MCF 10A (cell line): ENCODE data around the gene MCTP1. TPM values are rescaled to one million over a fixed set of nuclear protein-coding genes. Genes with fewer than 3 reads are reported as not detected.

Experiments used
- BruUV-seq: library from RNA; stranded (reverse); fragments of 400-500 nt; replicated peaks from 2 replicates; lab custom pipeline; 2021; lab: Mats Ljungman, UMichigan
- CTCF ChIA-PET: fragments of 300-600 bp; sonication (Branson Sonifier 250); formaldehyde crosslinking; extraction: SDS; loops from one replicate; lab custom pipeline; 2021; ENCODE audit warnings: antibody characterized with exemption, inconsistent platforms; lab: Yijun Ruan, JAX
- POLR2A ChIA-PET: fragments of 300-600, 350-650 bp; sonication (Branson Sonifier 250); formaldehyde crosslinking; extraction: SDS; loops from one replicate; lab custom pipeline; 2020; ENCODE audit warnings: antibody characterized with exemption, inconsistent platforms; lab: Yijun Ruan, JAX
- DNase-seq: peaks from one replicate; pipeline ENCODE4 v3.0.0-alpha.2; 2018; ENCODE audit not compliant: unreplicated experiment
- H3K27ac Mint-ChIP-seq: one replicate; pipeline ENCODE4 v1.8.0; 2022; ENCODE audit warnings: mild to moderate bottlenecking, low read depth, mixed read lengths; ENCODE audit not compliant: unreplicated experiment
- H3K27me3 Mint-ChIP-seq: one replicate; pipeline ENCODE4 v1.8.0; 2022; ENCODE audit warnings: mixed read lengths; ENCODE audit not compliant: insufficient read depth, unreplicated experiment
- H3K36me3 Mint-ChIP-seq: one replicate; pipeline ENCODE4 v1.8.0; 2022; ENCODE audit warnings: mild to moderate bottlenecking, moderate library complexity, mixed read lengths; ENCODE audit not compliant: insufficient read depth, unreplicated experiment
- H3K4me1 Mint-ChIP-seq: one replicate; pipeline ENCODE4 v1.8.0; 2022; ENCODE audit warnings: mixed read lengths; ENCODE audit not compliant: insufficient read depth, unreplicated experiment
- H3K4me3 Mint-ChIP-seq: one replicate; pipeline ENCODE4 v1.8.0; 2022; ENCODE audit warnings: mild to moderate bottlenecking, moderate library complexity, mixed read lengths; ENCODE audit not compliant: unreplicated experiment
- H3K9me3 Mint-ChIP-seq: one replicate; pipeline ENCODE4 v1.8.0; 2022; ENCODE audit warnings: mixed read lengths; ENCODE audit not compliant: unreplicated experiment
- intact Hi-C: fragments of 100-400 bp; cut with micrococcal nuclease; formaldehyde crosslinking; loops from 2 replicates; pipeline ENCODE4 v1.14.1; 2022
- total RNA-seq: library from RNA; stranded (reverse); gene quantifications from 2 replicates; pipeline ENCODE4 v1.2.3, GENCODE V29; 2022
- TF ChIP-seq, protein P1 (sequence below): fragments of 200-600 bp; IDR thresholded peaks from one replicate; pipeline ENCODE4 v1.8.0; 2022; ENCODE audit warnings: antibody characterized with exemption, mild to moderate bottlenecking; ENCODE audit not compliant: unreplicated experiment

Gene MCTP1
- total RNA-seq, 1 experiment from 2014 or later, result 40.3 TPM

DNA sequence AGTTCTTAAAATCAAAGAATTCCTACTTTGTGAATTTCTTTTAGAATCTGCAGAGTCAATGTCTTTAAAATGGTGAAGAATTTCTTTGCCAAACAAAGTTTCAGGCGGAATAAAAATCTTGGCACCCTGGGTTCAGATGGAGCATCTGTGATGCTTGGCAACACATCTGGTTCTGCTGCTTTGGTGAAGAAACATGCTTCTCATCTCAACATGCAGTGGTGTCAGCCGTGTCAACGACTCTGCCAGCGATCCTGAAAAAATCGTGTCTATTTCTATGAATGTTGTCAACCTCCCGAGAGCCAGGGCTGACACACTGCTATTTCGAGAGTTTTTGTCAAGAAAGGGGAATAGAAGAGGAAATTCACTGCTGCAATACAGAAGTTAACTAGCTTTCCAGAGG, 514.9 kb downstream of the MCTP1 start:
- CTCF ChIA-PET, result interaction anchor here (1.3 kb wide), 1 partner anchor 9 kb away, joined by 4 read pairs; no protein-coding TSS in a partner anchor
- TF ChIP-seq, protein P1, sequence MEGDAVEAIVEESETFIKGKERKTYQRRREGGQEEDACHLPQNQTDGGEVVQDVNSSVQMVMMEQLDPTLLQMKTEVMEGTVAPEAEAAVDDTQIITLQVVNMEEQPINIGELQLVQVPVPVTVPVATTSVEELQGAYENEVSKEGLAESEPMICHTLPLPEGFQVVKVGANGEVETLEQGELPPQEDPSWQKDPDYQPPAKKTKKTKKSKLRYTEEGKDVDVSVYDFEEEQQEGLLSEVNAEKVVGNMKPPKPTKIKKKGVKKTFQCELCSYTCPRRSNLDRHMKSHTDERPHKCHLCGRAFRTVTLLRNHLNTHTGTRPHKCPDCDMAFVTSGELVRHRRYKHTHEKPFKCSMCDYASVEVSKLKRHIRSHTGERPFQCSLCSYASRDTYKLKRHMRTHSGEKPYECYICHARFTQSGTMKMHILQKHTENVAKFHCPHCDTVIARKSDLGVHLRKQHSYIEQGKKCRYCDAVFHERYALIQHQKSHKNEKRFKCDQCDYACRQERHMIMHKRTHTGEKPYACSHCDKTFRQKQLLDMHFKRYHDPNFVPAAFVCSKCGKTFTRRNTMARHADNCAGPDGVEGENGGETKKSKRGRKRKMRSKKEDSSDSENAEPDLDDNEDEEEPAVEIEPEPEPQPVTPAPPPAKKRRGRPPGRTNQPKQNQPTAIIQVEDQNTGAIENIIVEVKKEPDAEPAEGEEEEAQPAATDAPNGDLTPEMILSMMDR, result no peak
- Mint-ChIP-seq H3K4me3 (no peak overlapping the region), H3K9me3 (peaks cover 5% of the 10 kb centered on the region), H3K4me1 (no peaks in the 10 kb centered on the region), H3K36me3 (no peaks in the 10 kb centered on the region), H3K27me3 (no peaks in the 10 kb centered on the region), H3K27ac (no peak overlapping the region)
- intact Hi-C loops, result no loop called here
- POLR2A ChIA-PET, result no interaction called here
- BruUV-seq, result no TSS peak
- DNase-seq, result no peak

DNA sequence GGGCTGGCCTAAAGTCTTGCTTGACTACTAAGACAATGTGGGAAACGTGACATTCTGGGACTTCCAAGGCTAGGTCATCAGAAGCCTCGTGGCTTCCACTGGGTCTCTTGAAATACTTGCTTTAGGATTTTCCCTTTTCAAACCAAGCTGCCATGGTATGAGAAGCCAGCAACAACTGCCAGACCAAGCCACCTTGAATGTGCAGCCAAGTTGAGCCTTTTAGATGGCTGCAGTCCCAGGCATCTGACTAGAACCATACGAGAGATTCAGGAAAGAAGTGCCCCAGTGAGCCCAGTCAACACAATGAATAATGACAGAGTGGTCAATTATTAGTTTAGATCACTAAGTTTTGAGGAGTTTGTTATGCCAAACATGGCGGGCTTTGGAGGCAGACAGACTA, 523.1 kb downstream of the MCTP1 start:
- no peak for DNase-seq
- ChIA-PET POLR2A (no interaction called here), CTCF (interaction anchor here (1.0 kb wide), 1 partner anchor 9 kb away, joined by 4 read pairs; no protein-coding TSS in a partner anchor)
- H3K4me3 Mint-ChIP-seq, result no peak overlapping the region
- TF ChIP-seq, protein P1, result no peak
- H3K27ac Mint-ChIP-seq, result no peak overlapping the region
- H3K9me3 Mint-ChIP-seq, result peaks cover 6% of the 10 kb centered on the region
- intact Hi-C loops, result no loop called here
- no peaks in the 10 kb centered on the region for H3K36me3 Mint-ChIP-seq
- no peaks in the 10 kb centered on the region for H3K27me3 Mint-ChIP-seq
- H3K4me1 Mint-ChIP-seq, result no peaks in the 10 kb centered on the region
- BruUV-seq, result no TSS peak

- ChIA-PET CTCF (interaction anchor here (0.6 to 1.0 kb wide), 2 partner anchors 10 to 127 kb away, joined by 3 to 4 read pairs; no protein-coding TSS in a partner anchor), POLR2A (no interaction called here)
- H3K4me1 Mint-ChIP-seq, result no peaks in the 10 kb centered on the region
- no peaks in the 10 kb centered on the region for H3K27me3 Mint-ChIP-seq
- no TSS peak for BruUV-seq
- TF ChIP-seq, protein P1, result no peak
- no peak for DNase-seq
- no peak overlapping the region for H3K27ac Mint-ChIP-seq
- intact Hi-C loops, result no loop called here
- H3K4me3 Mint-ChIP-seq, result no peak overlapping the region
- H3K36me3 Mint-ChIP-seq, result no peaks in the 10 kb centered on the region
- H3K9me3 Mint-ChIP-seq, result peaks cover 6% of the 10 kb centered on the region
Measured at GRCh38 chr5:94761055-94761454, 523.8 kb downstream of the MCTP1 start.

- Mint-ChIP-seq H3K27ac (no peak overlapping the region), H3K36me3 (no peaks in the 10 kb centered on the region), H3K27me3 (no peaks in the 10 kb centered on the region), H3K4me1 (no peaks in the 10 kb centered on the region), H3K4me3 (no peak overlapping the region), H3K9me3 (no peaks in the 10 kb centered on the region)
- CTCF ChIA-PET, result interaction anchor here (0.6 to 0.9 kb wide), 3 partner anchors 15 to 137 kb away, joined by 3 to 6 read pairs (median 3); no protein-coding TSS in a partner anchor
- no TSS peak for BruUV-seq
- TF ChIP-seq, protein P1, result no peak
- intact Hi-C loops, result no loop called here
- DNase-seq, result no peak
- POLR2A ChIA-PET, result no interaction called here
Measured at GRCh38 chr5:94759961-94760360, 524.9 kb downstream of the MCTP1 start.
